ENCODE results near the gene MAN1A1. TPM values are rescaled to one million over a fixed set of nuclear protein-coding genes. Genes with fewer than 3 reads are reported as not detected.

MAN1A1 gene
- total and polyA plus RNA-seq, 4 donors = 68.2 to 209 (median 148) TPM

DNA sequence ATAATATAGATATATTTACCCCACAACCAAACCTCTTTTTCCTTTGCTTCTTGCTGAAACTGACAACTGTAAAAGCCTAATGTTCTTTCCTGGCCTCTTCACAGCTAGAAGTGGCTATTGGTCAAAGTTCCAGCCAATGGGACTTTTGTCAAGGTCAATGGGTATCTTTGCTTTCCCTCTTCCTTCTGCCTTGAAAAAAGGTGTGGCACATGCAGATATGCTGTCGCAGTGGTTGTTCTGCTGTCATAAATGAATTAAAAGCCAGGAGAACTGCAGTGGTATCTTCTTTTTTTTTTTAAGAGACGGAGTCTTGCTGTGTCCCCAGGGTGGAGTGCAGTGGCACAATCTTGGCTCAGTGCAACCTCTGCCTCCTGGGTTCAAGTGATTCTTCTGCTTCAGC is 29.9 kb downstream of the MAN1A1 start:
- H3K9me3 ChIP-seq (ENCODE audit: control insufficient read depth in 4 of 4, low read length in 3 of 4) = no peaks in the 10 kb centered on the region
- peaks cover 3 to 17% (median 8%) of the 10 kb centered on the region in 4 donors for H3K4me1 ChIP-seq (ENCODE audit: control insufficient read depth in 4 of 4, insufficient read depth in 4 of 4, low read length in 3 of 4)
- DNase-seq (ENCODE audit: low spot score) = no peak
- no peak overlapping the region for H3K27ac ChIP-seq (ENCODE audit: low read depth in 1 of 2, low read length in 2 of 2)
- TF ChIP-seq, protein P1, sequence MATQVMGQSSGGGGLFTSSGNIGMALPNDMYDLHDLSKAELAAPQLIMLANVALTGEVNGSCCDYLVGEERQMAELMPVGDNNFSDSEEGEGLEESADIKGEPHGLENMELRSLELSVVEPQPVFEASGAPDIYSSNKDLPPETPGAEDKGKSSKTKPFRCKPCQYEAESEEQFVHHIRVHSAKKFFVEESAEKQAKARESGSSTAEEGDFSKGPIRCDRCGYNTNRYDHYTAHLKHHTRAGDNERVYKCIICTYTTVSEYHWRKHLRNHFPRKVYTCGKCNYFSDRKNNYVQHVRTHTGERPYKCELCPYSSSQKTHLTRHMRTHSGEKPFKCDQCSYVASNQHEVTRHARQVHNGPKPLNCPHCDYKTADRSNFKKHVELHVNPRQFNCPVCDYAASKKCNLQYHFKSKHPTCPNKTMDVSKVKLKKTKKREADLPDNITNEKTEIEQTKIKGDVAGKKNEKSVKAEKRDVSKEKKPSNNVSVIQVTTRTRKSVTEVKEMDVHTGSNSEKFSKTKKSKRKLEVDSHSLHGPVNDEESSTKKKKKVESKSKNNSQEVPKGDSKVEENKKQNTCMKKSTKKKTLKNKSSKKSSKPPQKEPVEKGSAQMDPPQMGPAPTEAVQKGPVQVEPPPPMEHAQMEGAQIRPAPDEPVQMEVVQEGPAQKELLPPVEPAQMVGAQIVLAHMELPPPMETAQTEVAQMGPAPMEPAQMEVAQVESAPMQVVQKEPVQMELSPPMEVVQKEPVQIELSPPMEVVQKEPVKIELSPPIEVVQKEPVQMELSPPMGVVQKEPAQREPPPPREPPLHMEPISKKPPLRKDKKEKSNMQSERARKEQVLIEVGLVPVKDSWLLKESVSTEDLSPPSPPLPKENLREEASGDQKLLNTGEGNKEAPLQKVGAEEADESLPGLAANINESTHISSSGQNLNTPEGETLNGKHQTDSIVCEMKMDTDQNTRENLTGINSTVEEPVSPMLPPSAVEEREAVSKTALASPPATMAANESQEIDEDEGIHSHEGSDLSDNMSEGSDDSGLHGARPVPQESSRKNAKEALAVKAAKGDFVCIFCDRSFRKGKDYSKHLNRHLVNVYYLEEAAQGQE (IDR thresholded peaks at IDR 0.05) = no peak
- no peak for TF ChIP-seq GABPA (IDR thresholded peaks at IDR 0.05 in 1 of 2, conservative IDR thresholded peaks at IDR 0.05 in 1 of 2)
- TF ChIP-seq HNF4A (conservative IDR thresholded peaks at IDR 0.05) = no peak
- TF ChIP-seq, protein P2, sequence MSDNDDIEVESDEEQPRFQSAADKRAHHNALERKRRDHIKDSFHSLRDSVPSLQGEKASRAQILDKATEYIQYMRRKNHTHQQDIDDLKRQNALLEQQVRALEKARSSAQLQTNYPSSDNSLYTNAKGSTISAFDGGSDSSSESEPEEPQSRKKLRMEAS (IDR thresholded peaks at IDR 0.05) = no peak
- TF ChIP-seq, protein P3, sequence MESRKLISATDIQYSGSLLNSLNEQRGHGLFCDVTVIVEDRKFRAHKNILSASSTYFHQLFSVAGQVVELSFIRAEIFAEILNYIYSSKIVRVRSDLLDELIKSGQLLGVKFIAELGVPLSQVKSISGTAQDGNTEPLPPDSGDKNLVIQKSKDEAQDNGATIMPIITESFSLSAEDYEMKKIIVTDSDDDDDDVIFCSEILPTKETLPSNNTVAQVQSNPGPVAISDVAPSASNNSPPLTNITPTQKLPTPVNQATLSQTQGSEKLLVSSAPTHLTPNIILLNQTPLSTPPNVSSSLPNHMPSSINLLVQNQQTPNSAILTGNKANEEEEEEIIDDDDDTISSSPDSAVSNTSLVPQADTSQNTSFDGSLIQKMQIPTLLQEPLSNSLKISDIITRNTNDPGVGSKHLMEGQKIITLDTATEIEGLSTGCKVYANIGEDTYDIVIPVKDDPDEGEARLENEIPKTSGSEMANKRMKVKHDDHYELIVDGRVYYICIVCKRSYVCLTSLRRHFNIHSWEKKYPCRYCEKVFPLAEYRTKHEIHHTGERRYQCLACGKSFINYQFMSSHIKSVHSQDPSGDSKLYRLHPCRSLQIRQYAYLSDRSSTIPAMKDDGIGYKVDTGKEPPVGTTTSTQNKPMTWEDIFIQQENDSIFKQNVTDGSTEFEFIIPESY (IDR thresholded peaks at IDR 0.05) = no peak
- TF ChIP-seq FOXA1 (IDR thresholded peaks at IDR 0.05) = no peak
- no peak for TF ChIP-seq RAD21 (IDR thresholded peaks at IDR 0.05)
- TF ChIP-seq YY1 (IDR thresholded peaks at IDR 0.05) = no peak
- TF ChIP-seq, protein P4, sequence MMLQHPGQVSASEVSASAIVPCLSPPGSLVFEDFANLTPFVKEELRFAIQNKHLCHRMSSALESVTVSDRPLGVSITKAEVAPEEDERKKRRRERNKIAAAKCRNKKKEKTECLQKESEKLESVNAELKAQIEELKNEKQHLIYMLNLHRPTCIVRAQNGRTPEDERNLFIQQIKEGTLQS (IDR thresholded peaks at IDR 0.05) = no peak
- TF ChIP-seq TAF1 (conservative IDR thresholded peaks at IDR 0.05) = no peak
- TF ChIP-seq EGR1 (IDR thresholded peaks at IDR 0.05; ENCODE audit: low read depth in 2 of 2) = no peak
- no peak for TF ChIP-seq JUND (IDR thresholded peaks at IDR 0.05)
- no peak for TF ChIP-seq NR2F2 (IDR thresholded peaks at IDR 0.05)
- no peaks in the 10 kb centered on the region for H3K27me3 ChIP-seq (ENCODE audit: control insufficient read depth in 4 of 4, insufficient read depth in 4 of 4, low read length in 3 of 4)
- peaks cover 0 to 11% (median 2%) of the 10 kb centered on the region in 4 donors for H3K36me3 ChIP-seq (ENCODE audit: control insufficient read depth in 4 of 4, insufficient read depth in 3 of 4, low read depth in 1 of 4, low read length in 3 of 4)
- 79% methylated on average over 2 of the region's 2 CpGs for WGBS
- H3K9ac ChIP-seq (ENCODE audit: low read depth in 1 of 2, low read length in 2 of 2) = no peak overlapping the region
- H3K4me3 ChIP-seq (ENCODE audit: low read depth in 1 of 3, low read length in 3 of 3) = no peak overlapping the region

DNA sequence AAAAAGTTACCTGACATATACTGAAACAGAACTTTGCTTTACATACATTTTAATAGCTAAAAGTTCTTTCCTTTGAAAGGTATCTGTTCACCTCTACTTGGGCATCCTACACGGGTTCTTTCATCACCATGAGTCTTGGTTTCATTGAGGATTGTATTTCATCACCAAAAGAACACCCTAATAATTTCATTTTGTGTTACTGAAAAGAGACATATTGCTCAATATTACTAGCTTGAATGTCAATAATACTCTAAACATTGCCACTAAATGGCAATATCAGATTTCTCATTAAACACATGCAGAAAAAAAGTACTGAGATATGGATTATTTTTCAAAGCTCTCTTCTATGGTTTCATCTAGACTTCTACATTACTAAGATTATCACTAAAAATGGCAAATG is 30.8 kb downstream of the MAN1A1 start:
- H3K9me3 ChIP-seq (ENCODE audit: control insufficient read depth in 4 of 4, low read length in 3 of 4) = no peaks in the 10 kb centered on the region
- no peak overlapping the region for H3K27ac ChIP-seq (ENCODE audit: low read depth in 1 of 2, low read length in 2 of 2)
- H3K9ac ChIP-seq (ENCODE audit: low read depth in 1 of 2, low read length in 2 of 2) = no peak overlapping the region
- H3K36me3 ChIP-seq (ENCODE audit: control insufficient read depth in 4 of 4, insufficient read depth in 3 of 4, low read depth in 1 of 4, low read length in 3 of 4) = peaks cover 0 to 11% (median 3%) of the 10 kb centered on the region in 4 donors
- DNase-seq (ENCODE audit: low spot score) = no peak
- H3K4me3 ChIP-seq (ENCODE audit: low read depth in 1 of 3, low read length in 3 of 3) = no peak overlapping the region
- peaks cover 2 to 19% (median 5%) of the 10 kb centered on the region in 4 donors for H3K4me1 ChIP-seq (ENCODE audit: control insufficient read depth in 4 of 4, insufficient read depth in 4 of 4, low read length in 3 of 4)
- 78% methylated on average over 1 of the region's 1 CpG for WGBS
- no peaks in the 10 kb centered on the region for H3K27me3 ChIP-seq (ENCODE audit: control insufficient read depth in 4 of 4, insufficient read depth in 4 of 4, low read length in 3 of 4)
- TF ChIP-seq RAD21 (IDR thresholded peaks at IDR 0.05) (no peak), SP1 (IDR thresholded peaks at IDR 0.05) (no peak), YY1 (IDR thresholded peaks at IDR 0.05) (no peak), NR2F2 (IDR thresholded peaks at IDR 0.05) (no peak), FOXA1 (IDR thresholded peaks at IDR 0.05) (no peak), JUND (IDR thresholded peaks at IDR 0.05) (no peak), TAF1 (conservative IDR thresholded peaks at IDR 0.05) (no peak), EGR1 (IDR thresholded peaks at IDR 0.05; ENCODE audit: low read depth in 2 of 2) (no peak), HNF4A (conservative IDR thresholded peaks at IDR 0.05) (no peak), RXRA (IDR thresholded peaks at IDR 0.05) (no peak), FOXA2 (IDR thresholded peaks at IDR 0.05) (no peak), GABPA (IDR thresholded peaks at IDR 0.05 in 1 of 2, conservative IDR thresholded peaks at IDR 0.05 in 1 of 2) (no peak)
- TF ChIP-seq, protein P5, sequence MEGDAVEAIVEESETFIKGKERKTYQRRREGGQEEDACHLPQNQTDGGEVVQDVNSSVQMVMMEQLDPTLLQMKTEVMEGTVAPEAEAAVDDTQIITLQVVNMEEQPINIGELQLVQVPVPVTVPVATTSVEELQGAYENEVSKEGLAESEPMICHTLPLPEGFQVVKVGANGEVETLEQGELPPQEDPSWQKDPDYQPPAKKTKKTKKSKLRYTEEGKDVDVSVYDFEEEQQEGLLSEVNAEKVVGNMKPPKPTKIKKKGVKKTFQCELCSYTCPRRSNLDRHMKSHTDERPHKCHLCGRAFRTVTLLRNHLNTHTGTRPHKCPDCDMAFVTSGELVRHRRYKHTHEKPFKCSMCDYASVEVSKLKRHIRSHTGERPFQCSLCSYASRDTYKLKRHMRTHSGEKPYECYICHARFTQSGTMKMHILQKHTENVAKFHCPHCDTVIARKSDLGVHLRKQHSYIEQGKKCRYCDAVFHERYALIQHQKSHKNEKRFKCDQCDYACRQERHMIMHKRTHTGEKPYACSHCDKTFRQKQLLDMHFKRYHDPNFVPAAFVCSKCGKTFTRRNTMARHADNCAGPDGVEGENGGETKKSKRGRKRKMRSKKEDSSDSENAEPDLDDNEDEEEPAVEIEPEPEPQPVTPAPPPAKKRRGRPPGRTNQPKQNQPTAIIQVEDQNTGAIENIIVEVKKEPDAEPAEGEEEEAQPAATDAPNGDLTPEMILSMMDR (IDR thresholded peaks at IDR 0.05; ENCODE audit: low read depth, low read length, missing input control) = no peak
- TF ChIP-seq, protein P2 (IDR thresholded peaks at IDR 0.05) = no peak
- TF ChIP-seq, protein P1 (IDR thresholded peaks at IDR 0.05) = no peak
- TF ChIP-seq, protein P3 (IDR thresholded peaks at IDR 0.05) = no peak

Data from liver (tissue), 9 donors.